Lower lobe of right lung (tissue), 2 donors: ENCODE data around the gene PPP1R14B. TPM values are rescaled to one million over a fixed set of nuclear protein-coding genes. Genes with fewer than 3 reads are reported as not detected.

Source experiments
- ATAC-seq, 2 donors: fragments of 200-7000 bp; cut with Tn5 transposase; one replicate each; pipeline ENCODE4 v1.9.1; 2020 to 2022; ENCODE audit warnings: mild to moderate bottlenecking in 2 of 2, moderate library complexity in 2 of 2
- DNase-seq: peaks from one replicate; pipeline ENCODE4 v3.0.0-alpha.2; 2020
- H3K27ac ChIP-seq: fragments of 200-600 bp; one replicate; pipeline ENCODE4 v1.8.0; 2022
- H3K27me3 ChIP-seq: fragments of 200-600 bp; one replicate; pipeline ENCODE4 v1.8.0; 2022; ENCODE audit warnings: low read depth
- H3K36me3 ChIP-seq: fragments of 200-600 bp; one replicate; pipeline ENCODE4 v1.8.0; 2022; ENCODE audit warnings: mild to moderate bottlenecking
- H3K4me1 ChIP-seq: fragments of 200-600 bp; one replicate; pipeline ENCODE4 v1.8.0; 2022
- H3K4me3 ChIP-seq: fragments of 200-600 bp; one replicate; pipeline ENCODE4 v1.8.0; 2022; ENCODE audit warnings: mild to moderate bottlenecking
- H3K9me3 ChIP-seq: fragments of 200-600 bp; one replicate; pipeline ENCODE4 v1.8.0; 2022
- CTCF ChIP-seq: fragments of 200-600 bp; IDR thresholded peaks from one replicate; pipeline ENCODE4 v1.8.0; 2022; ENCODE audit warnings: antibody characterized with exemption, mild to moderate bottlenecking
- intact Hi-C: fragments of 100-400 bp; cut with DNase I; formaldehyde crosslinking; loops from one replicate; pipeline ENCODE4 v1.11.0; 2022
- total RNA-seq: library from RNA; stranded (reverse); fragmentation: NEBNext Ultra II Directional; extraction: Animal tissue kit (Norgen Biotek cat#: 25700); gene quantifications from one replicate; pipeline ENCODE4 v1.2.1, GENCODE V29; 2021
- donor health status: DM: no; HTN: yes; CAD: no; lungs with severe emphysema.

PPP1R14B gene
- total RNA-seq, 1 donor from 2014 or later, result 55.4 TPM

GRCh38 chr11:64201543-64201942 lies 45.2 kb downstream of the PPP1R14B start:
- Histone ChIP-seq H3K27me3 (no peaks in the 10 kb centered on the region), H3K9me3 (no peaks in the 10 kb centered on the region), H3K4me3 (no peak overlapping the region), H3K27ac (no peak overlapping the region), H3K36me3 (peaks cover 86% of the 10 kb centered on the region), H3K4me1 (peaks cover 25% of the 10 kb centered on the region)
- DNase-seq (no peak), ATAC-seq (no peak)
- no peak for TF ChIP-seq CTCF
- intact Hi-C loops, result no loop called here

DNA sequence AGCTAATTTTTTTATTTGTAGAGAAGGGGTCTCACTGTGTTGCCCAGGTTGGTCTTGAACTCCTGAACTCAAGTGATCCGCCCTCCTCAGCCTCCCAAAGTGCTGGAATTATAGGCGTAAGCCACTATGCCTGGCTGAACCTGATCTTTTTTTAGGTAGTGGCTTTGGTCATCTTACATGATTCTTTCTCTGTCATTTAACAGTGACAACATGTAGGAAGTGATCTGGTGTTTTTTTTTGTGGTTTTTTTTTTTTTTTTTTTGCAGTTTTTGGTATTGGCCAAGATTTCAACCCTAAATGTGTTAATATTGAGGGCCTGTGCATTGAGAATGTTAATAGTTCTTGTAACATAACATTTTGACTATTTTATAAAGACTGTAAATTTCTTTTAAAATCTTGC lies 48.2 kb downstream of the PPP1R14B start:
- ATAC-seq (no peak), DNase-seq (no peak)
- H3K36me3 ChIP-seq, result peaks cover 99% of the 10 kb centered on the region
- intact Hi-C loops, result no loop called here
- no peaks in the 10 kb centered on the region for H3K27me3 ChIP-seq
- H3K27ac ChIP-seq, result no peak overlapping the region
- H3K4me1 ChIP-seq, result no peaks in the 10 kb centered on the region
- TF ChIP-seq CTCF, result no peak
- no peaks in the 10 kb centered on the region for H3K9me3 ChIP-seq
- no peak overlapping the region for H3K4me3 ChIP-seq

DNA sequence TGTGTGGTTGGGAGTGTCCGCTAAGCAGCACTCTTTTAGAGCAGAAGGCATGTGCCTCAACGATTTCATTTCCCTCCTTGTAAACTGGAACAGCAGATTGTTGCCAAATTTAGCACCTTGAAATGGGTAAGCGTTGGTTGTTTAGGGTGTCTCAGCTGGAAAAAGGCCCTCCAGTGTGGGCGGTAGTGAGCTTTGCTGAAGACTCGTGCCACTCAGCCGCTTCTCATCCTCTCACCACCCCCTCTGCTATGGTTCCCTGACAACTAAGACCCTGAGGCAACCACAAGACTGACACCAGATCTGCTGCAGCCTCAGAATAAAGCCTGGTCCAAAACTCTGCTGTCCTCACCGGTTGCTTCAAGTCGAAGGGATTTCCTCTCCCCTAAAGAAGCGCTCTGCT lies 50.1 kb downstream of the PPP1R14B start:
- peaks cover 3% of the 10 kb centered on the region for H3K4me1 ChIP-seq
- H3K36me3 ChIP-seq, result peaks cover 92% of the 10 kb centered on the region
- intact Hi-C loops, result no loop called here
- TF ChIP-seq CTCF, result no peak
- no peak for DNase-seq
- no peaks in the 10 kb centered on the region for H3K9me3 ChIP-seq
- H3K27ac ChIP-seq, result no peak overlapping the region
- no peak for ATAC-seq
- no peaks in the 10 kb centered on the region for H3K27me3 ChIP-seq
- H3K4me3 ChIP-seq, result no peak overlapping the region

Other genes with a start within 250 kb of the PPP1R14B start
- gene FLRT1, start 211.0 kb downstream of the PPP1R14B start, total RNA-seq, result not detected
- 15.0 TPM for gene MACROD1, start 80.8 kb downstream of the PPP1R14B start, total RNA-seq
- 125 TPM for gene STIP1, start 60.8 kb downstream of the PPP1R14B start, total RNA-seq
- gene FERMT3, start 40.2 kb downstream of the PPP1R14B start, total RNA-seq, result 92.0 TPM
- 27.8 TPM for gene TRPT1, start 20.8 kb downstream of the PPP1R14B start, total RNA-seq
- gene NUDT22, start 20.7 kb downstream of the PPP1R14B start, total RNA-seq, result 45.0 TPM
- gene DNAJC4, start 16.4 kb downstream of the PPP1R14B start, total RNA-seq, result 39.5 TPM
- gene VEGFB, start 12.4 kb downstream of the PPP1R14B start, total RNA-seq, result 150 TPM
- 48.2 TPM for gene FKBP2, start 5.8 kb downstream of the PPP1R14B start, total RNA-seq
- gene PLCB3, start 4.6 kb upstream of the PPP1R14B start, total RNA-seq, result 31.8 TPM
- 51.6 TPM for gene BAD, start 37.7 kb upstream of the PPP1R14B start, total RNA-seq
- gene GPR137, start 38.9 kb upstream of the PPP1R14B start, total RNA-seq, result 37.7 TPM
- not detected for gene KCNK4, start 44.4 kb upstream of the PPP1R14B start, total RNA-seq
- gene CATSPERZ, start 53.4 kb upstream of the PPP1R14B start, total RNA-seq, result not detected
- 47.9 TPM for gene ESRRA, start 58.6 kb upstream of the PPP1R14B start, total RNA-seq
- gene TRMT112, start 70.6 kb upstream of the PPP1R14B start, total RNA-seq, result 178 TPM
- 203 TPM for gene PRDX5, start 71.2 kb upstream of the PPP1R14B start, total RNA-seq
- gene CCDC88B, start 93.3 kb upstream of the PPP1R14B start, total RNA-seq, result 40.0 TPM
- 36.1 TPM for gene RPS6KA4, start 112.2 kb upstream of the PPP1R14B start, total RNA-seq